ENCODE measurements around the gene C19orf47. TPM values are rescaled to one million over a fixed set of nuclear protein-coding genes. Genes with fewer than 3 reads are reported as not detected.

Gene C19orf47
- polyA plus RNA-seq, 1 donor from 2014 or later = 22.8 TPM

DNA sequence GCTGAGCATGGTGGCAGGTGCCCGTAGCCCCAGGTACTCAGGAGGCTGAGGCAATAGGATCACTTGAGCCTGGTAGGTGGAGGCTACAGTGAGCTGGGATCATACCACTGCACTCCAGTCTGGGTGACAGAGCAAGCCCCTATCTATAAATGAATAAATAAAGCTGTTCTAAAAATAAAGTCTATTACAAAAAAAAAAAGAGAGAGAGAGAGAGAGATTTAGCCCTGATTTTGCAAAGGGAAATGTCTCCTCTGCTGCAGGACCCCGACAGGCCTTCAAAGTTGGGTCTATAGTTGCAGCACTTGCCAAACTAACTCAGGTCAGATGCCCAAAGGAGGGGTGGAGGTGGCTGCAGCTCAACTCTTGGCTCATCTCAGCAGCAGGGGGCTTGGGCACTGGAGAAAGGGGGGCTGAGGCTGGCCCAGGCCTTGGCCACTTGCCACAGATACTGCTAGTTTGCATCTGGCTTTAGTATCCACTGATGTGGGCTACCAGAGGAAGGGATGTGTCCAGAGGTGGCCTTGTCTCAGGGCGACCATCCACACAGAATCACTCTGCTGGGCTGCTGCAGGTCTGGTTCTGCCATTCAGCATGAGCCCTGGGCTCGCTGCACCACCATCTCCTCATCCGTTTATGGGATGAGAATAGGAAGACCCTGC lies 32.3 kb downstream of the C19orf47 start:
- Histone ChIP-seq H3K9me3 (ENCODE audit: low read length) (no peaks in the 10 kb centered on the region), H2AFZ (ENCODE audit: low read depth, low read length) (no peak overlapping the region), H3K27me3 (ENCODE audit: insufficient read depth, low read depth, low read length) (no peaks in the 10 kb centered on the region), H4K20me1 (ENCODE audit: insufficient read depth) (no peaks in the 10 kb centered on the region), H3K4me3 (ENCODE audit: low read length) (no peak overlapping the region), H3K79me2 (replicated peaks; ENCODE audit: insufficient read depth, low read length) (no peaks in the 10 kb centered on the region), H3K27ac (ENCODE audit: low read length) (no peak overlapping the region), H3K4me2 (ENCODE audit: low read length) (no peak overlapping the region), H3F3A (ENCODE audit: insufficient read depth, low read length, poor library complexity, severe bottlenecking) (no peaks in the 10 kb centered on the region), H3K9me2 (ENCODE audit: insufficient read depth, low read length) (no peaks in the 10 kb centered on the region), H3K36me3 (ENCODE audit: insufficient read depth, low read length) (no peaks in the 10 kb centered on the region), H3K9ac (ENCODE audit: low read length) (no peak overlapping the region)
- TF ChIP-seq EP300 (conservative IDR thresholded peaks at IDR 0.05; ENCODE audit: poor library complexity, severe bottlenecking) (no peak), EZH2 (IDR thresholded peaks at IDR 0.05; ENCODE audit: borderline replicate concordance, insufficient read depth, low read length, poor library complexity, severe bottlenecking) (no peak), RAD21 (conservative IDR thresholded peaks at IDR 0.05) (no peak), POLR2AphosphoS5 (IDR thresholded peaks at IDR 0.05) (no peak), TAF1 (IDR thresholded peaks at IDR 0.05; ENCODE audit: low read depth) (no peak), MXI1 (conservative IDR thresholded peaks at IDR 0.05; ENCODE audit: poor library complexity, severe bottlenecking) (no peak), SMC3 (conservative IDR thresholded peaks at IDR 0.05; ENCODE audit: poor library complexity) (no peak)
- TF ChIP-seq, protein P1, sequence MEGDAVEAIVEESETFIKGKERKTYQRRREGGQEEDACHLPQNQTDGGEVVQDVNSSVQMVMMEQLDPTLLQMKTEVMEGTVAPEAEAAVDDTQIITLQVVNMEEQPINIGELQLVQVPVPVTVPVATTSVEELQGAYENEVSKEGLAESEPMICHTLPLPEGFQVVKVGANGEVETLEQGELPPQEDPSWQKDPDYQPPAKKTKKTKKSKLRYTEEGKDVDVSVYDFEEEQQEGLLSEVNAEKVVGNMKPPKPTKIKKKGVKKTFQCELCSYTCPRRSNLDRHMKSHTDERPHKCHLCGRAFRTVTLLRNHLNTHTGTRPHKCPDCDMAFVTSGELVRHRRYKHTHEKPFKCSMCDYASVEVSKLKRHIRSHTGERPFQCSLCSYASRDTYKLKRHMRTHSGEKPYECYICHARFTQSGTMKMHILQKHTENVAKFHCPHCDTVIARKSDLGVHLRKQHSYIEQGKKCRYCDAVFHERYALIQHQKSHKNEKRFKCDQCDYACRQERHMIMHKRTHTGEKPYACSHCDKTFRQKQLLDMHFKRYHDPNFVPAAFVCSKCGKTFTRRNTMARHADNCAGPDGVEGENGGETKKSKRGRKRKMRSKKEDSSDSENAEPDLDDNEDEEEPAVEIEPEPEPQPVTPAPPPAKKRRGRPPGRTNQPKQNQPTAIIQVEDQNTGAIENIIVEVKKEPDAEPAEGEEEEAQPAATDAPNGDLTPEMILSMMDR (IDR thresholded peaks at IDR 0.05; ENCODE audit: poor library complexity, severe bottlenecking) = no peak
- TF ChIP-seq, protein P2, sequence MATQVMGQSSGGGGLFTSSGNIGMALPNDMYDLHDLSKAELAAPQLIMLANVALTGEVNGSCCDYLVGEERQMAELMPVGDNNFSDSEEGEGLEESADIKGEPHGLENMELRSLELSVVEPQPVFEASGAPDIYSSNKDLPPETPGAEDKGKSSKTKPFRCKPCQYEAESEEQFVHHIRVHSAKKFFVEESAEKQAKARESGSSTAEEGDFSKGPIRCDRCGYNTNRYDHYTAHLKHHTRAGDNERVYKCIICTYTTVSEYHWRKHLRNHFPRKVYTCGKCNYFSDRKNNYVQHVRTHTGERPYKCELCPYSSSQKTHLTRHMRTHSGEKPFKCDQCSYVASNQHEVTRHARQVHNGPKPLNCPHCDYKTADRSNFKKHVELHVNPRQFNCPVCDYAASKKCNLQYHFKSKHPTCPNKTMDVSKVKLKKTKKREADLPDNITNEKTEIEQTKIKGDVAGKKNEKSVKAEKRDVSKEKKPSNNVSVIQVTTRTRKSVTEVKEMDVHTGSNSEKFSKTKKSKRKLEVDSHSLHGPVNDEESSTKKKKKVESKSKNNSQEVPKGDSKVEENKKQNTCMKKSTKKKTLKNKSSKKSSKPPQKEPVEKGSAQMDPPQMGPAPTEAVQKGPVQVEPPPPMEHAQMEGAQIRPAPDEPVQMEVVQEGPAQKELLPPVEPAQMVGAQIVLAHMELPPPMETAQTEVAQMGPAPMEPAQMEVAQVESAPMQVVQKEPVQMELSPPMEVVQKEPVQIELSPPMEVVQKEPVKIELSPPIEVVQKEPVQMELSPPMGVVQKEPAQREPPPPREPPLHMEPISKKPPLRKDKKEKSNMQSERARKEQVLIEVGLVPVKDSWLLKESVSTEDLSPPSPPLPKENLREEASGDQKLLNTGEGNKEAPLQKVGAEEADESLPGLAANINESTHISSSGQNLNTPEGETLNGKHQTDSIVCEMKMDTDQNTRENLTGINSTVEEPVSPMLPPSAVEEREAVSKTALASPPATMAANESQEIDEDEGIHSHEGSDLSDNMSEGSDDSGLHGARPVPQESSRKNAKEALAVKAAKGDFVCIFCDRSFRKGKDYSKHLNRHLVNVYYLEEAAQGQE (IDR thresholded peaks at IDR 0.05; ENCODE audit: borderline replicate concordance) = no peak

DNA sequence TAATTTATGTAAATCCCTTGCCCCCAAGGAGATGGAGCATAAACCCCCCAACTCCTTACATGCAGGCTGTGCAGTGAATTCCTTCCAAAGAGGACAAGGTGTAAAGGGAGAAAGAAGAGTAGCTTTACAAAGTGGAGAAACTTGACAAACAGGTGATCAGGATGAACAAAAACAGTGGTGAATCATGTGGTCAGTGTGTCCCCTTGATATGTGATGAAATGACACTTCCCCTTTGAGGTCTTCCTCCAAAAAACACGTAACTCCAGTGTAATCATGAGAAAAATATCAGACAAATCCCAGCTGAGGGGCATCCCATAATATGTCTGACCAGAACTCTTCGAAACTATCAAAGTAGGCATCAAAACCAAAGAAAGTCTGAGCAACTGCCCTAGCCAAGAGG lies 33.5 kb downstream of the C19orf47 start:
- Histone ChIP-seq H3K4me3 (ENCODE audit: low read length) (no peak overlapping the region), H3K27me3 (ENCODE audit: insufficient read depth, low read depth, low read length) (no peaks in the 10 kb centered on the region), H3K9me2 (ENCODE audit: insufficient read depth, low read length) (no peaks in the 10 kb centered on the region), H3K27ac (ENCODE audit: low read length) (no peak overlapping the region), H4K20me1 (ENCODE audit: insufficient read depth) (no peaks in the 10 kb centered on the region), H3K79me2 (replicated peaks; ENCODE audit: insufficient read depth, low read length) (no peaks in the 10 kb centered on the region), H3K4me2 (ENCODE audit: low read length) (no peak overlapping the region), H3K9ac (ENCODE audit: low read length) (no peak overlapping the region), H2AFZ (ENCODE audit: low read depth, low read length) (no peak overlapping the region), H3F3A (ENCODE audit: insufficient read depth, low read length, poor library complexity, severe bottlenecking) (no peaks in the 10 kb centered on the region), H3K36me3 (ENCODE audit: insufficient read depth, low read length) (no peaks in the 10 kb centered on the region), H3K9me3 (ENCODE audit: low read length) (no peaks in the 10 kb centered on the region)
- no peak for TF ChIP-seq EZH2 (IDR thresholded peaks at IDR 0.05; ENCODE audit: borderline replicate concordance, insufficient read depth, low read length, poor library complexity, severe bottlenecking)
- no peak for TF ChIP-seq RAD21 (conservative IDR thresholded peaks at IDR 0.05)
- TF ChIP-seq, protein P1 (IDR thresholded peaks at IDR 0.05; ENCODE audit: poor library complexity, severe bottlenecking) = no peak
- TF ChIP-seq POLR2AphosphoS5 (IDR thresholded peaks at IDR 0.05) = no peak
- TF ChIP-seq, protein P2 (IDR thresholded peaks at IDR 0.05; ENCODE audit: borderline replicate concordance) = no peak
- no peak for TF ChIP-seq TAF1 (IDR thresholded peaks at IDR 0.05; ENCODE audit: low read depth)
- no peak for TF ChIP-seq MXI1 (conservative IDR thresholded peaks at IDR 0.05; ENCODE audit: poor library complexity, severe bottlenecking)
- TF ChIP-seq EP300 (conservative IDR thresholded peaks at IDR 0.05; ENCODE audit: poor library complexity, severe bottlenecking) = no peak
- no peak for TF ChIP-seq SMC3 (conservative IDR thresholded peaks at IDR 0.05; ENCODE audit: poor library complexity)

Data from neural cell (in vitro differentiated cells).